HFFc6 (cell line): ENCODE measurements around the gene CDH5. TPM values are rescaled to one million over a fixed set of nuclear protein-coding genes. Genes with fewer than 3 reads are reported as not detected.
A peak's percentile ranks its signal among the peaks of the same experiment; 100 is the strongest.

Experiments
- DNase-seq: peaks from one replicate; pipeline ENCODE4 v3.0.0-alpha.2; 2018
- H3K27ac Mint-ChIP-seq: 2 replicates; pipeline ENCODE4 v1.8.0; 2020; ENCODE audit warnings: mild to moderate bottlenecking, mixed read lengths
- H3K27me3 Mint-ChIP-seq: 2 replicates; pipeline ENCODE4 v1.8.0; 2021; ENCODE audit warnings: mild to moderate bottlenecking, moderate library complexity, mixed read lengths; ENCODE audit not compliant: insufficient read depth
- H3K36me3 Mint-ChIP-seq: 2 replicates; pipeline ENCODE4 v1.8.0; 2021; ENCODE audit warnings: low read depth, mixed read lengths
- H3K4me1 Mint-ChIP-seq: 2 replicates; pipeline ENCODE4 v1.8.0; 2020; ENCODE audit warnings: low read depth, mixed read lengths
- H3K4me3 Mint-ChIP-seq: 2 replicates; pipeline ENCODE4 v1.8.0; 2020; ENCODE audit warnings: mild to moderate bottlenecking, moderate library complexity, mixed read lengths
- H3K9me3 Mint-ChIP-seq: 2 replicates; pipeline ENCODE4 v1.8.0; 2020; ENCODE audit warnings: mild to moderate bottlenecking, mixed read lengths
- total RNA-seq, 6 experiments: library from RNA; stranded (reverse); fragmentation: NEBNext Ultra II Directional; extraction: Animal tissue kit (Norgen Biotek cat#: 25700); gene quantifications; 2 replicates in 1 of 6; 3 replicates in 5 of 6; pipeline ENCODE4 v1.2.3, GENCODE V29; 2021
- TF ChIP-seq, protein P1 (sequence below): fragments of 200-600 bp; sonication (generic); IDR thresholded peaks from 2 replicates; pipeline ENCODE4 v1.5.0; 2021; ENCODE audit warnings: antibody characterized with exemption, mild to moderate bottlenecking

CDH5 gene
- total RNA-seq, 6 experiments from 2014 or later = not detected

DNA sequence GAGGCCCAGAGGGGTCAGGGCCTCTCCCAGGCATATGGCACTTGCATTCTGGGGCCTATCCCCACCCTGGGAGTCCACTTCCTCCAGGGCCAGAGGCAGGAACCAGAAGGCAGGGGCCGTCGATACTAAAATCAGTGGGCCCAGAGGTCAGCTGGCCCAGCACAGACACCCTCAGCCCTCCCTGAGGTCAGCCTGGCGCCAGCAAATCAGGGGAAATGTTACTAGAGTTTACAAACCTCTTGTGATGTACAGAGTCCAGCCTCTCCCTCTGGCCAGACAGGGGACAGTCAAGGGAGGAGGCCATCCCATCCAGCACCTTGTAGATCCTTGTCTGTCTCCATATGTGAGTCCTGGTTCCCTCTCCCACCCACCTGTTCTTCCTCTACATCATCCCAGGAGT is 10.8 kb downstream of the CDH5 start:
- no peak for DNase-seq
- peaks cover 15% of the 10 kb centered on the region for H3K27me3 Mint-ChIP-seq
- no peak overlapping the region for H3K27ac Mint-ChIP-seq
- H3K4me3 Mint-ChIP-seq = no peak overlapping the region
- no peaks in the 10 kb centered on the region for H3K9me3 Mint-ChIP-seq
- H3K36me3 Mint-ChIP-seq = peaks cover 5% of the 10 kb centered on the region; the same call in 1 of the 2 replicates
- TF ChIP-seq, protein P1, sequence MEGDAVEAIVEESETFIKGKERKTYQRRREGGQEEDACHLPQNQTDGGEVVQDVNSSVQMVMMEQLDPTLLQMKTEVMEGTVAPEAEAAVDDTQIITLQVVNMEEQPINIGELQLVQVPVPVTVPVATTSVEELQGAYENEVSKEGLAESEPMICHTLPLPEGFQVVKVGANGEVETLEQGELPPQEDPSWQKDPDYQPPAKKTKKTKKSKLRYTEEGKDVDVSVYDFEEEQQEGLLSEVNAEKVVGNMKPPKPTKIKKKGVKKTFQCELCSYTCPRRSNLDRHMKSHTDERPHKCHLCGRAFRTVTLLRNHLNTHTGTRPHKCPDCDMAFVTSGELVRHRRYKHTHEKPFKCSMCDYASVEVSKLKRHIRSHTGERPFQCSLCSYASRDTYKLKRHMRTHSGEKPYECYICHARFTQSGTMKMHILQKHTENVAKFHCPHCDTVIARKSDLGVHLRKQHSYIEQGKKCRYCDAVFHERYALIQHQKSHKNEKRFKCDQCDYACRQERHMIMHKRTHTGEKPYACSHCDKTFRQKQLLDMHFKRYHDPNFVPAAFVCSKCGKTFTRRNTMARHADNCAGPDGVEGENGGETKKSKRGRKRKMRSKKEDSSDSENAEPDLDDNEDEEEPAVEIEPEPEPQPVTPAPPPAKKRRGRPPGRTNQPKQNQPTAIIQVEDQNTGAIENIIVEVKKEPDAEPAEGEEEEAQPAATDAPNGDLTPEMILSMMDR = no peak
- H3K4me1 Mint-ChIP-seq = peaks cover 12% of the 10 kb centered on the region

DNA sequence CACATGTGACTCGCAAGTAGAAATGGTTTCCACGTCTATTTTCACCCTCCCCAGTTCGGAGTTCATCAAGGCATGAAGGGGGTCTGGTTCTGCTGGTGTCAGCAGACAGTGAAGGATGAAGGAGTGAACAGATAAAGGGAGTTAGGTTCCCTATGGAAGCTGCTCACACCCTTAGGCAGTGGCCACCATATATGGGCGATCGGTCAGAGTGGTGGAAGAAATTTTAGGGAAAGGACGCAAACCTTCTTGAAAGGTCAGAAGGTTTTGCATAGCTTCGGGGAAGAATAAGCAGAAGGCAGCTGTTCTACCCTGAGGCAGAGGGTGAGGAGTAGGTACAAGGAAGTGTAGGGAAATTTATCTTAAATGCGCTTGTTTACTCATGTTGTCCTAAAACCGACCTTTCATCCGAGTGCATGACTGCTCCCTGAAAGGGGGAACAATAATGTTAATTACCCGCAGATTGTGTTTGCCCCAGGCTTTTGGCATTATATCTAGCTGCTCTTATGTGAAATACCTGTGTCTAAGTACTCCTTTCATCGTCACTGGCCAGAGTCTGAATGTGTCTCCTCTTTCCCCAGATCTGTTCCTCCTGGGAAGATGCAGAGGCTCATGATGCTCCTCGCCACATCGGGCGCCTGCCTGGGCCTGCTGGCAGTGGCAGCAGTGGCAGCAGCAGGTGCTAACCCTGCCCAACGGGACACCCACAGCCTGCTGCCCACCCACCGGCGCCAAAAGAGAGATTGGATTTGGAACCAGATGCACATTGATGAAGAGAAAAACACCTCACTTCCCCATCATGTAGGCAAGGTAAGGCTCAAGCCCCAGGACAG is 12.5 kb downstream of the CDH5 start:
- no peak for DNase-seq
- no peaks in the 10 kb centered on the region for H3K9me3 Mint-ChIP-seq
- H3K4me1 Mint-ChIP-seq = peaks cover 28% of the 10 kb centered on the region
- H3K36me3 Mint-ChIP-seq = peaks cover 5% of the 10 kb centered on the region; the same call in 1 of the 2 replicates
- H3K27ac Mint-ChIP-seq = no peak overlapping the region
- no peak overlapping the region for H3K4me3 Mint-ChIP-seq
- TF ChIP-seq, protein P1 = no peak
- H3K27me3 Mint-ChIP-seq = peaks cover 14% of the 10 kb centered on the region

DNA sequence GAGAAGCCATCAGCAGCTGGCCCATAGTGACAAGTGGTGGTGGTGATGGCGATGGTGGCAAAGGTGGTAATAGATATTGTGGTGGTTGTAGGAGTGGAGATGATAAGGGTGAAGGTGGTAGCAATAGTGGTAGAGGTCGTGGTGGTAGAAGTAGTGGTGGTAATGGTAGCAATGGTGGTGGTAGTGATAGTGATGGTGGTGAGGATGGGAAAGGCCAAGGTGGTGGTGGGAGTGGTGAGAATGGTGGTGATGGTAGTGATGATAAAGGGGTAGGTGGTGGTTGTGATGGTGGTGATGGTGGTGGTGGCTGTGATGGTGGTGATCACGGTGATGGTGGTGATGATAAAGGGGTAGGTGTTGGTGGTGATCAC is 13.1 kb downstream of the CDH5 start:
- Mint-ChIP-seq H3K36me3 (peaks cover 5% of the 10 kb centered on the region; the same call in 1 of the 2 replicates), H3K4me3 (no peak overlapping the region), H3K4me1 (peaks cover 28% of the 10 kb centered on the region), H3K27ac (no peak overlapping the region), H3K27me3 (peaks cover 14% of the 10 kb centered on the region), H3K9me3 (no peaks in the 10 kb centered on the region)
- DNase-seq = no peak
- TF ChIP-seq, protein P1 = no peak

DNA sequence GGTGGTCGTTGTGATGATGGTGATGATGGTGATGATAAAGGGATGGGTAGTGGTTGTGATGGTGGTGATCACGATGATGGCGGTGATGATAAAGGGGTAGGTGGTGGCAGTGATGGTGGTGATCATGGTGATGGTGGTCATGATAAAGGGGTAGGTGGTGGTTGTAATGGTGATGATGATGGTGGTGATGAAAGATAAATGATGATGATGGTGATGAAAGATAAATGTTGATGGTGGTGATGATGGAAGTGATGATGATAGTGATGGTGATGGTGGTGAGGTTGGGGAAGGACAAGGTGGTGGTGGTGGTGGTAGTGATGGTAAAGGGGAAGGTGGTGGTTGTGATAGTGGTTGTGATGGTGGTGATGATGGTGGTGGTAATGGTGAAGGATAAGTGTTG is 13.9 kb downstream of the CDH5 start:
- Mint-ChIP-seq H3K27ac (no peak overlapping the region), H3K4me1 (peaks cover 28% of the 10 kb centered on the region), H3K27me3 (peaks cover 13% of the 10 kb centered on the region), H3K4me3 (no peak overlapping the region), H3K36me3 (peaks cover 5% of the 10 kb centered on the region; the same call in 1 of the 2 replicates), H3K9me3 (no peaks in the 10 kb centered on the region)
- DNase-seq = no peak
- TF ChIP-seq, protein P1 = no peak

DNA sequence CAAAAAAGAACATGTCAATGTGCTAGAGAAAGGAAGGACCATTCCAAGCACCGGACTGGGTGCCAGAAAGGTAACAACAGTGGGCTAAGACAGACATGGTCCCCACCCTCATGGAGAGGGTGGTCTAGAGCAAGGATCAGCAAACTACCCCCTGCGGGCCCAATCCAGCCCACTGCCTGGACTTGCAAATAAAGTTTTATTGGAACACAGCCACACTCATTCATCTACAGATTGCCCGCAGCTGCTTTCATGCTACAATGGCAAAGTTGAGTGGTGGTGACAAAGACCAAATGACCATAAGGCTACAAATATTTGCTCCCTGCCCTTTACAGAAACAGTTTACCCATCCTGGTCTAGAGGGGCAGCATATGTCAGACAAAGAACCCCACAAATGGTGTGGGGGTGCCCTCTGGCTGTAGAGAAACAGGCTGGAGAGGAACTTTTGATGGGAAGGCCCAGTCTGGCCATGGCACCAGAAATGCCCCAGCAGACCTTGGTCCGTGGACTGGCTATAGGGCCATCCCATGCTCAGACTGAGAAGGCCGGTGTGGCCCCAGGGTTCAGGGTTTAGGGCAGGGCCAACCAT is 15.2 kb downstream of the CDH5 start:
- Mint-ChIP-seq H3K9me3 (no peaks in the 10 kb centered on the region), H3K4me1 (peaks cover 28% of the 10 kb centered on the region), H3K36me3 (peaks cover 5% of the 10 kb centered on the region; the same call in 1 of the 2 replicates), H3K27me3 (peaks cover 14% of the 10 kb centered on the region), H3K27ac (peak overlapping the region; percentile 84; the same call in 1 of the 2 replicates), H3K4me3 (no peak overlapping the region)
- TF ChIP-seq, protein P1 = no peak
- no peak for DNase-seq
